Measurements from ENCODE around the gene URGCP.

Gene URGCP, protein sequence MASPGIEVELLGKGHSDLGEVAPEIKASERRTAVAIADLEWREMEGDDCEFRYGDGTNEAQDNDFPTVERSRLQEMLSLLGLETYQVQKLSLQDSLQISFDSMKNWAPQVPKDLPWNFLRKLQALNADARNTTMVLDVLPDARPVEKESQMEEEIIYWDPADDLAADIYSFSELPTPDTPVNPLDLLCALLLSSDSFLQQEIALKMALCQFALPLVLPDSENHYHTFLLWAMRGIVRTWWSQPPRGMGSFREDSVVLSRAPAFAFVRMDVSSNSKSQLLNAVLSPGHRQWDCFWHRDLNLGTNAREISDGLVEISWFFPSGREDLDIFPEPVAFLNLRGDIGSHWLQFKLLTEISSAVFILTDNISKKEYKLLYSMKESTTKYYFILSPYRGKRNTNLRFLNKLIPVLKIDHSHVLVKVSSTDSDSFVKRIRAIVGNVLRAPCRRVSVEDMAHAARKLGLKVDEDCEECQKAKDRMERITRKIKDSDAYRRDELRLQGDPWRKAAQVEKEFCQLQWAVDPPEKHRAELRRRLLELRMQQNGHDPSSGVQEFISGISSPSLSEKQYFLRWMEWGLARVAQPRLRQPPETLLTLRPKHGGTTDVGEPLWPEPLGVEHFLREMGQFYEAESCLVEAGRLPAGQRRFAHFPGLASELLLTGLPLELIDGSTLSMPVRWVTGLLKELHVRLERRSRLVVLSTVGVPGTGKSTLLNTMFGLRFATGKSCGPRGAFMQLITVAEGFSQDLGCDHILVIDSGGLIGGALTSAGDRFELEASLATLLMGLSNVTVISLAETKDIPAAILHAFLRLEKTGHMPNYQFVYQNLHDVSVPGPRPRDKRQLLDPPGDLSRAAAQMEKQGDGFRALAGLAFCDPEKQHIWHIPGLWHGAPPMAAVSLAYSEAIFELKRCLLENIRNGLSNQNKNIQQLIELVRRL

DNA sequence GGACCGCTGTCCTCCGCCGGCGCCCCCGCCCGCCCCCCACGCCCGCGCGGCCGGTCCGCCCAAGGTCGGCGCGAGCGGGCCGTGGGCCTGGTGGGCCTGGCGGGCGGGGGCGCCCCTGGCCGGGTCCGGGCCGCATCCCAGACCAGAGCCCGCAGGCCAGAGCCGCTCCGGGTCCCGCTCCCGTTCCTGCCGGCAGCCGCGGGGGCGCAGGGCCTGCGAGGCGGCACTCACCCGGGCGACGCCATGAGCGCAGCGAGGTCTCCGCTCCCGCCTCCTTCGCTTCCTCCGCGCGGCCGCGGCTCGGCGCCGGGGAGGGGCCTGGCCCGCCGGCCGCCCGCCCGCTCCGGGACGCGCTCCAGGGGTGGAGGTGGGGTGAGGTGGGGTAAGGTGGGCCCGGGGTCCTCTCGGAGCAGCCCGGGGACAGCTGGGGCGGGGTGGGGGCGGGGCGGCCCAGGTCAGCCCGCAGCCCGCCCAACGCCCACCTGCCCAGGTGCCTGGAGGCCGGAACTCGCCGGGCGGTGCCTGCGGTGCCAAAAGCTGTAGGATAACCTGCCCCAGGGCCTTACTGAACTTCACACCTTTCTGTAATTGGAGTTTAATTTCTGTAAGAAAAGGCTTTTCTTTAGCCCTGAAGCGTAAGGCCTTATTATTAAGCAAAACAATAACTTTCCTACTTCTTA lies at the start of gene URGCP:
URGCP (minus strand) TSS at position 266 of the 680 bp plus-strand sequence; CDS start at position 245, 21 bp downstream.
- no peak for DNase-seq

DNA sequence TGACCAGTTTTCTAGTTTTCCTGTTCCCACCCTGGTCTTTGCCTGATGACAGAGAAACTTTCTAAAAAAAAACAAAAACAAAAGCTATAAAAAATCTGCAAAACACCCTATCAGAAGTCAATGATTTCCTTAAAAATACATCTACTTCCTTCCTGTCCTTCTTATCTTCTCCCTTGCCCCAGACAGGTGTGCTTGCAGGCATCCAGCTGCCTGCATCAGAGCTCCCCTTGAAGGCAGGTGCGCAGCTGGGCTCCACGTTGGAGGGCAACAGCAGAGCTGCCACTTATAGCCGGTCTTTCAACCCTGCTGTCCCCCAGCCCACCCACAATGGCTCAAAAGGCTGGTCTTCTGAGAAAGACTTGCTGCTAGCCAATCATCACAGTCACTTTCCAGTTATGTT lies 49.6 kb upstream of the URGCP start:
- no peak for DNase-seq

DNA sequence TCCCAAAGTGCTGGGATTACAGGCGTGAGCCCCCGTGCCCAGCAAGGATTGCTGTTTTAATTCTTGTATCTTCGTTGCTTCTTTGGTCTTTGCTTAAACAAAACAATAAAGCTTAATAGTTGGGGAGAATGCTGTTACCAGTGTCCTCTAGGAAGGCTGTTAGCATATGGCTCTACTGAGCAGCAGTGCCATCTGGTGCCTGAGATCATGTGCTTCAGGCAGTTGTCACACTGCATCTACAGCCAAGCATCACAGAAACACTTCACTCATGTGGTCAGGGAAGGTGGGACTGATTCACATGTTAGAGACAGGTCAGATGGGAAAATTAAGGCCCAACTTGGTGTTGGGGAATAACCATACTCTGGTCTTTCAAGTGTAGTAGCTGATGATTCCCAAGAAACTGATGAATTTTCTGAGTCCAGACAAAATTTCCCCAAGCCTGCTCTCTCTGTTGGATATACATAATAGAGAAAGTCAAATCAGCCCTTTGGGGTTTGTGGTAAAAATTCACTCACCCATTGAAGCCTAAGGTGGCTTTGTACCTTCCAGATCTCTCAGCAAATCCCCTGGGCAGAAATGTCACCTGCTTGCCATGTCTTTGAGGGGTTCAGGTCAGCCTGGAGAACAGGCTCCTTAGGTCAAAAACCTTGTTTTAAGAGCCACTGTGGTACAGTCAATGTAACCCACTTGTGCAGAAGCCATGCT lies 48.3 kb upstream of the URGCP start:
- DNase-seq, result no peak

DNA sequence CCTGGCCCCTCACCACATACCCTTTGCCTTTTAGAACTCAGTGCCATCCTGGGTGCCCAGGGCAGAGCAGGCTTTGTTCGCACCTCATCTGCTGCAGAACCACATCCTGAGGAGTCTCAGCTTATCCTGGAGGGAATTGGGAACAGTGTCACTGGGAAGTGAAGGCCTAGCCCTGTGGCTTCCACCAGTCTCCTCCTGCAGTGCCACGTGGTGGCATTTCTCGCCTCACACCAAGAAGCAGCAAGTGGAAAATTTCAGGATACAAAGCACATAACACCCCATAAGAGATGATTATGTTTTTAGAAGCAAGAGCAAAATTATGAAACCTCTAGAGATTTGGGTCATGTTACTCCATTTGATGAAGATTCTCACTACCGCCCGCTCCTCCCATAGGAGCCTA lies 46.7 kb upstream of the URGCP start:
- no peak for DNase-seq

DNA sequence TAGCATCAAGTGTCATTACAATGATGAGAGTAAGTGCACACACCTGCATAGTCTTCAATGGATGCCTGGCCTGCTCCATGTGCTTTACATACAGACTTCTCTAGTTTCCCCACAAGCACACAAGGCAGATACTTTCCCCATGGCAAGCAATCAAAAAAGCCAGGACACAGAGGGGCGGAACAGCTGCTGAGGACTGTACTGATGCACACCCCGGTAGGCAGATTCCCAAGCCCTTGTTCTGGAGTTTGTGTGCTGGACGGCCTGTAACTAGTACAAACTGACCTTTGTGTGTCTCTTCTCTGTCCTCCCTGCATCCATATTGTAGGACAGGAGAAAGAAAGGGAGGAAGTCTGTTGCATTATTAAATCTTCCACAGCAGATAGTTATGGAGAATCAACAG lies 45.6 kb upstream of the URGCP start:
- DNase-seq, result no peak

DNA sequence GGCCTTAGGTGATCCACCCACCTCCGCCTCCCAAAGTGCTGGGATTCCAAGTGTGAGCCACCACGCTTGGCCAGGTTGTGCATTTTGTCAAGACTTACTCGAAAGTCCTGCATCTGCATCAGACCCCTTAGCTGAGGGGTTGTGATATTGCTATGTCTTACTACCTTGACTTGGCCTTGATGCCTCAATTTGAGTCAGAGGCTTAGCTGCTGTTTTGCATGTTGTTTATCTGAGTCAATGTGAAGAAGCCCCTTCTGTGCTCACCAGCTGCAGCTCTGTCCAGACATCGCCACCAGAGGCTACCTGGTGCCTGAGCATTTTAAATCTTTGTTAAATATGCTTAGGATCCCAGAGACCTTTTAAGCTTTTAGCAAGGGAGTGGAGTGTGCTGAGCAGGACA lies 37.9 kb upstream of the URGCP start:
- DNase-seq, result no peak

DNA sequence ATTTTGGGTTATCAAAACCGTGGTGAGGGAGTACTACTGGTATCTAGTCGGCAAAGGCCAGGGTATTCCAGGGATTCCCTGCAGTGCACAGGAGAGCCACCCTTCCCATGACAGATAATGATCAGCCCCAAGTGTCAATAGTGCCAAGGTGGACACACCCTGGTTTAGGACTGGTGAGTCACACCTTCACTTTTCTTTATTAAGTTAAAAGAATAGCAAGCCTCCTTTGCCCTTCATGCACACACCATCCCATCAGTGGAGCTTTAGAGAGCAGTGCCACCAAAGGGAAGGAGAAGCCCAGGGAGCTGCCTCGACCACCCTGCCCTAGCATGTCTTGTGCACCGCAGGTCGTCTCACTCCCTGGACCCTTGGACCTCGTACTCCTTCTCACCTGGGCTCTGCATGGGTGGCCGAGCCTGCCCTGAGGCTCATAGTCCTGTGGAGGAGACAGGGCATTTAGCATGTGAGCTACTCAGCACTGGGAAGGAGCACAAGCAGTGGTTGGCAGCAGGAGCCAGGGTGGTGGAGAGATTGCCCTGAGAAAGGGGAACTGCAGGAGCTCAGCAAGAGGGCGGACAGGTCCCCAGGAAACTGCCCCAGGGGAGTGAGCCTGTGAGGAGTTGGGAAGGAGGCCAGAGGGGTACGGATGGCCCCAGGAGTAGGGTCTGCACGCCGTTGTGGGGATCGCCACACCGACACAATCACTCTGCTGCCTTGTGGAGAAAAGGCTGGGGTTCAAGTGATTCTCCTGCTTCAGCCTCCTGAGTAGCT lies 37.2 kb upstream of the URGCP start:
- no peak for DNase-seq

DNA sequence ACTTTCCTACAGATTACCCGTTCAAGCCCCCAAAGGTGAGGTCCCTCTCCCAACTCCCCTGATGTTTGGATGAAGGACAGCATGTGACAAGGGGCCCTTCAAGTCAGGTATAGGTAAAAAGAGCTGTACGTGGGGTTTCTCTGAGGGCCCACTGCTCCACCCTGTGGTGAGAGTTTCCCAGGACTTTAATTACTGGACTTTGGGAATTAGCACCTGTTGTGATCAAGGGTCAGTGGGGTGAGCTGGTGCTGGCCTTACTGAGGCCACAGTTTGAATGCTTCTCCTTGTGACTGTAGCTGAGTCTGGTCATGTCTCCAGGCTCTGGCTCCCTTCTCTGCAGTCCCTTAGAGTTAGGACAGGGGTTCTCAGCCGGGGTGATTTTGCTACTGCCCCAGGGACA lies 36.6 kb upstream of the URGCP start:
- DNase-seq, result no peak

DNA sequence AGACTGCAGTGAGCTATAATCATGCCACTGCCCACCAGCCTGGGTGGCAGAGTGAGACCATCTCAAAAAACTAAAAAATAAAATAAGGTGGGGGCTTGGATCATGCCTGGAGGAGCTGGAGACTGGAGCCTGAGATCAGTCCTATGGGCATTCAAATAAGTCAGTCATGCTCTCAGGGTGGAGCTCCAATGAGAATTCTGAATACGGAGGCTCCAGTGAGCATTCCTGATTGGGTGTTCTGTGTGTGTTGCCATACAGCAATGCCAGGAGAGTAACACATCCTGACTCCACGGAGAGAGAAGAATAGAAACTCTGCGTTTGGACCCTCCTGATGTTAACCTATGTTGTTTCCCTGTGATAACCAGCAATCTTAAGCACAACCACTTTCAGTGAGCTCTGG lies 35.9 kb upstream of the URGCP start:
- DNase-seq, result no peak

DNA sequence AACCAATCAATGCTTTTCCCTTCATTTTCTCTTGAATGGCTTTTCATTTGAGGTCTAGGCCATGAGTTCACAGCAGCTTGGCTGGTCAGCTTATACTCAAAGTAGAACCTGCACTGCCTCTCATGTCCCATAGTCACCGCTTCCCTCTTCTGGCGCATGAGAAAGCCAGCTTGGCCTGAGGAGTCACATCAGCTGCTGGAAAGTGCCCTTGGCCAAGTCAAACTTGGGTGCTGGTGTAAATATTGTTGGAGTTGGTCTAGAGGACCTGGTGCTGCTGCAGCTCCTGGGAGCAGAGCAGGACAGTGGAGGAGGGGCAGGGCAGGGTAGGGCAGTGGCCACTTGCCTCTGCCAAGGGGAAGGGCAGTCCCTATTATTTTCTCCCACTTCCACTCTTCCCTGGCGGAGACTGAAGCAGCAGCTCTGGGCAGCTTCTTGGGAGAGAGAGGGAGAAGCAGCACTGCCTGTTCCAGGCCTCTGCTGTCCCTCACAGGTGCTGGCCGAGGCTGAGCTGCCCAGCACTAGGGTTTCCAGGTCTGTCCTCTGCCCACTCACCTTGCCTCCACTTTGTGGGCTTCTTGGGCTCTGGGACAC lies 32.6 kb upstream of the URGCP start:
- no peak for DNase-seq

DNA sequence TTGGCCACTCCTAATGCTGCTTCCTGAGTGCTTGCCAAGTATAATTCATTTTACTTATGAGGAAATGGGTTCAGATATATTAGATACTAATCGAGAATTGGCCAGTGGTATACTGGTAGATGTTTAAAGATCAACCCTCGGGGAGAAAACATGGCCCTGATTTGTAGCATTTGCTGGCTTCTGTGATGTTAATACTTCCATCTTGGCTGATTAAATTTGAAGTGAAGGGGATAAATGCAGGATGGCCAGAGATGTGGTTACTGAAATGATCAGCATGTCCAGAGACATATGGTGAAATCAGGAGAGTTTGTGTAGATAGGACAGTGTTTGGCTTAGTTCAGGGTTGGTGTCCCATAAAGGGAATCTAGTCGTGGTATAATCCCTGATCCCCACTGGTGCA lies 31.0 kb upstream of the URGCP start:
- DNase-seq, result no peak

DNA sequence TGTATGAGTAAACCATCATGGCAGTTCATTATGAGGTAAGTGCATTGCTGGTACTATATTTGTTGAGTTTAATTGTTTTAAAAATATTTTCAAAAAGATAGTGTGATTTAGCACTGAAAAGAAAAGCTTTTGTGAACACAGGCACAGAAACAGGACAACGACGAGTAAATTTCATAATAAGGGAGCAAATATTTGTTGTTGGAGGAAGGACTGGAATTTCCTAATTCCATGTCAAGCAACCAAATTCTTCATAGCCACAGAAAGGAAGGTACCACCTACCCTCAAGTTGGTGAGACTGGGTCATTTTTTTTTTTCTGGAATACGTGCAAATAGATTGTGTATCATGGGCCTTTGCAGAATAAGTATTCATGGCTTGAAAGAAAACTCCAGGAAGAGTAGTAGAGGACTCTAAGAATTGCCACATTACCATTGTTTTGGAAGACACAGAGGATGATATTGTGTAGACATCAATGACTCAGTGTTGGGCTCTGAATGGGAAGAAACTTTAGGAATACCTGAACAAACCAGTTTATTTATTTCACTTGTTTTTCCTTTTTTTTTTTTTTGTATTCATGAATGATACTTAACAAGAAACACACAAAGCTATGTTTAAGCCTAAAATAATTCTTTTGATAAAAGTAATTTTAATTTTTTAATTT lies 27.6 kb upstream of the URGCP start:
- no peak for DNase-seq

DNA sequence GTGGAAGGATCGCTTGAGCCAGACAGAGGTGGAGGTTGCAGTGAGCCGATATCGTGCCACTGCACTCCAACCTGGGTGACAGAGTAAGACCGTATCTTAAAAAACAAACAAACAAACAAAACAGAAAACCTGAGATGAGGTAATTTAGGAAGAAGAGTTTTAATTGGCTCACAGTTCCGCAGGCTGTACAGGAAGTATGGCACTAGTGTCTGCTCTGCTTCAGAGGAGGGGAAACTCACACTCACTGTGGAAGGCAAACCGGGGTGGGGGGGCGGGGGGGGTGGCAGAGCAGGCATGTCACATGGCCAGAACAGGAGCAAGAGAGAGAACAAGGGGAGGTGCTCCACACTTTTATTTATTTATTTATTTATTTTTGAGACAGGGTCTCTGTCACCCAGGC lies 24.9 kb upstream of the URGCP start:
- DNase-seq, result no peak

DNA sequence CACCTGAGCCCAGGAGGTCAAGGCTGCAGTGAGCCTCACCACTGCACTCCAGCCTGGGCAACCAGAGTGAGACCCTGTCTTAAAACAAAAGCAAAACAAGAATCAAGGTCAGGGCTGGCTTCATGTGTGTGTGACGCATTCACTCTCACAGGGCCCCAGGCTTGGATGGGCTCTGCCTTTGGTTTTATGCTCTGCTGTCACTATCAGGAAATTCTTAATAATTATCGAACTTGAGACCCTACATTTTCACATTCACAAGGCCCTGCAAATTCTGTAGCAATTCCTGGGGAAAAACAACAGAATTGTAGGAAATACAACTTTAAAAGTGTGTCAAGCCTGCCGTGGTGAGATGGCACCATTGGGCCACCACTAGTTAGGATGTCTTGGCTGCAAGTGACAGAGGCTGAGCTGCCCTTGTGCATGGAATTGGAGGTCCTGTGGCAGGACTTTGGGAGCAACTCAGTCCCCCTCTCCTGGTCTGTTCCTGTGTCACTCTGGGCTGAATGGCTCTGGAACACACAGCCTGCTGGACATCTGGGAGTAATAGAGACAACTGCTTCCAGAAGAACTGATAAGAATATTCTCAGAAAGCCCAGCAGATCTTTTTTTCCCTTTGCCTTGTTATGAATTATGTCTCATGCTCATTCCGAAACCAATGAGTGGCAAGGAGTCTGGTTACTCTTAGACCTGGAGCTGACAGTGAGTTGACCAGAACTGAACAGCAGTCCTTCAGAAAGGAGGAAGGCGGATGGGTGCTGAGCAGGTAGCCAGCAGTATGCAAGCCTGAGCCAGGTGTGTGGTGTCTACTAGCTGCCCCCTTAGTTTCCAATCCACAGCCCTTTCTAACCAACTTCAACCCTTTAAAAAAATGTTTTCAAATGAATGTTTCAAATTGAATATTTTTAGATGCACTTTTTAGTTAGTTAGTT lies 23.4 kb upstream of the URGCP start:
- DNase-seq, result no peak

DNA sequence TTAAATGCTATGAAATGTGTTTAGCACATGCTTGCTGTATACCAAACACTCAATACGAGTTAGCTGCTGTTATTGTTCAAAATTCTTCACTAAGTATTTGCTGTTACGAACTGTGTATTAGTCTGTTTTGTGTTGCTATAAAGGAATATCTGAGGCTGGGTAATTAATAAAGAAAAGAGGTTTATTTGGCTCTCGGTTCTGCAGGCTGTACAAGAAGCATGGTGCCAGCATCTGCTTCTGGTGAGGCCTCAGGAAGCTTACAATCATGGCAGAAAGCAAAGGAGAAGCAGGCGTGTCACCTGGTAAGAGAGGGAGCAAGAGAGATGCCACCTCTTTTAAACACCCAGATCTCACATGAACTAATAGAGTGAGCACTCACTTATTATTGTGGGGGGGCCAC lies 21.4 kb upstream of the URGCP start:
- DNase-seq, result no peak

DNA sequence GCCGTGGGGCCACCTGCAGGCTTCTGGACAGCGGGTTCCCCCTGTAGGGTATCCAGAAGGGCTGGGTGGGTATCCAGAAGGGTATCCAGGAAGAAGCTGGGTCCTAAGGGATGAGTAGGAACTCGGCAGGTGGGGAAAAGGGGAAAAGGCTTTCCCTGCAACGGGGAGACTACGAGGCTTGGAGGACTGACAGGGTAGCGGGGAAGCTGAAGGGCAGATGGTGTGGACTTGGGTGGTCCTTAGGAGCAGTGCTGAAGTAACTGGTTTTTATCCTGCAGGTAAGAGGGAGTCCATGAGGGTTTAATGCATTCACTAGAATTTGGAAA lies 20.4 kb upstream of the URGCP start:
- no peak for DNase-seq

DNA sequence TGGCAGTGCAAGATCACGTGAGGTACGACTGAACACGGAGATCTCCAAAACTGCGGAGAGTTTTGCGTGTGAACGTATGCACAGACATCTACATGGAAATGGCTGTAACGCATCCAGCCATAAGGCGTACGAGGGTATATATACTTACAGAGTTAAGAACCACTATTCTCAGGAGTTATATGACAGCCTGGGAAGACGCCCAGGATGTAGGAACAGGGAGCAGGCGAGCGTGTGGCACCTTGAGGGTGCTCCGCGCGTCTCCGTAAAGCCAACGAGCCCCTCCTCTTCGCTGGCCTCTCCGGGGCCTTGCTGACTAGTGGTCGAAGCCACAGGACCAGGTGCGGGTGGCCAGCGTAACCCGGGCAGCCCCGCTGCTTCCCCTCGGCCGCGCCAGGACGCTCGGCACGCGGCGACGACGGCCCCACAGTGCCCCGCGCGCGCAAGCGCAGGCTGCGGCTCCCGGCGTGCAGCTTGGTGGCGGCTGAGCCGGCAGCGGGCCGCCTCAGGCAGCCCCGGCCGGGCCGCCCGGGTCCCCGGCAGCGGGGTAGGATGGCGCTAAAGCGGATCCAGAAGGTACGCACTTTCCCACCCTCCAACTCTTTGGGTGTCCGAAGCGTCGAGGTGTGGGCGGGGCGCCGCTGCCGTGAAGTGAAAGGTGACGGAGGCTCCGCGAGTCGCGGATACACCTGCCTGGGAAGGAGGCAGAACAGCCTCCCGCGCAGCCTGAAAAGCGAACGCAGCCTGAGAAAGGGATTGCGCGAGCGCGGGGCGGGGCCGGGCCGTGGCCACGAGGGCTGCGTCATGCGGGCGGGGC lies 19.8 kb upstream of the URGCP start, which contains the start of gene UBE2D4:
UBE2D4 (plus strand) TSS at position 453 of the 814 bp plus-strand sequence; CDS start at position 550, 97 bp downstream.
- peak; percentile 21 for DNase-seq

DNA sequence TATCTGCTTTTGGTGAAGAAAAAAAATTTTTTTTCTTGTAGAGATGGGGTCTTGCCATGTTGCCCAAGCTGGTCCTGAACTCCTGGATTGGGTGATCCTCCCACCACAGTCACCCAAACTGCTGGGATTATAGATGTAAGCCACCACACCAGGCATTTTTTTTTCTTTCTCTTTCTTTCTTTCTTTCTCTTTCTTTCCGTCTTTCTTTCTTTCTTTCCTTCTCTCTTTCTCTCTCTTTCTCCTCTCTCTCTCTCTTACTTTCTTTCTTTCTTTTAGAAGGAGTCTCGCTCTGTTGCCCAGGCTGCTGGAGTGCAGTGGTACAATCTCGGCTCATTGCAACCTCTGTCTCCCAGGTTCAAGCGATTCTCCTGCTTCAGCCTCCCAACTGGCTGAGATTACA lies 16.3 kb upstream of the URGCP start:
- no peak for DNase-seq

DNA sequence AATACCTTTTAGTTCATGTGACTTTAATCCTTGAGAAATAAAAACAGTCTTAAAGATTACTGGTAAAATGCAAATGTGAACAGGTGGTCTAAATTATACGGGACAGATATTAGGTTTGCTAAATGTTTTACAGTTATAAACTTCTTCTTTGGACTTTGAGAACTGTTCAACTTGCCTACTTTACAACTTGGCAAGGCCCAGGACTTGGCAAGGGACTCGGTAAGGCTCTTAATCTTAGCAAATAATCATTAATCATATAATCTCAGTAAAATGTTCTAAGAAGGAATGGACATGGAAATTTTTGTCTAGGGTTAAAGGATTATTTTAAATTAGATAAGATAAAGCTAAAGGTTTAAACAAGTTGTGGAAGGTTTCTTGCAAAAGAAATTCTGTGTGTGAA lies 15.0 kb upstream of the URGCP start:
- no peak for DNase-seq
